NCI-H128 (cell line): ENCODE measurements around the gene NEU3.
"Not testable (repeated sequence)": the region's sequence is repeated elsewhere in the genome, so short reads cannot be mapped to it uniquely, and the experiment has no call there.

Experiments
- DNase-seq: peaks from one replicate; lab custom pipeline; 2025; ENCODE audit not compliant: unreplicated experiment; lab: John Stamatoyannopoulos, UW

The NEU3 gene

DNA sequence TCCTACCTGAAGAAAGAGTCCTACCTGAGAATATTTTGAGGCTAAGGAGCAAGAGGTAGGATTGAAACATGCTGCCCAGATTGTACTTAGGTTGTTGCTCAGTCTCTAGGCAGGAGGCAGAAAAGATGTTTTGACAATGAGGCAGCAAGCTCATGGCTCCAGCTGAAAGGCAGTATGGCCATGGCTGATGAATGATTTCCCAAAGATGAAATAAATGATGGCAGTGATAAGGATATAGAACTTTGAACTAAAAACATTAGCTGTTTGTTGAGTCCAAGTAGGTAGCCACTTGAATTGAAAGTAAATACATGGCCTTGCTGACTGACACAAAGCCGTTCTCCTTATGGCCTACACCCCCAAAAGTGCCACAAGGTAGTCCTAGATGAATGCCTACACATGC lies 6.8 kb upstream of the NEU3 start:
- DNase-seq: no peak

DNA sequence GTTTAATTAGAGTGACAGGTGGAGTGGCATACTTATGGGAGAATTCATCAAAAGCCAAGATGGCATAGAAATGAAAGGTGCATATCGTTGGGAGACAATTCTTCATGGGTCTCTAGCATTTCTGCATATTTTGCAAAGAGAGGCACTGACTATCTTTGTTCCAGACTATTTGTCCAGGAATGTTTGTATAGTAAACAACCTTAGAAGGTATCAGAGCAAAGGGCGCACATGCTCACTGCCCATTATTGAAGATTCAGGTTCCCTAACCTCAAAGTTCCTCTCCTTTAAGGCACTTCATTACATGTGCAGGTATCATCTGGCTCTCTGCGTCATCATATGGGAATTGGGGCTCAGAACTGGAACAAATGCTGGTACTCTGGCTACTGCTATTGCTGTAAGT lies 4.7 kb upstream of the NEU3 start:
- DNase-seq: no peak

DNA sequence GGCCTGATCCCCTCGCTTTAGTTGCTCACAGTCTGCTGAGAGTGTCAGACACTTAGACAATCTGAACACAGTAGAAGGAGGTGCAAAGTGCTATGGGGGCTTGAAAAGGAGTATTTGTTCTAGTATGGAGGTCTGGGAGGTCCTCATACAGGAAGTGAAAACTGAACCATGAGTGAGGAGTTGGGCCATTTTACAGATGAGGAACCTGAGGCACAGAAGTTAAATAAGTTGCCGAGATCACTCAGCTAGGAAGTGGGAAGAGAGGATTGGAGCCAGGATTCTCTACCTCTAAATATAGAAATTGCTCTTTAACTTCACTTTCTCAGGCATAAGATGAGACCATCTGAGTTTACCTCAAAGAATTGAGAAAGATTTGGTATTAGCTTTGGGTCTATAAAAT lies 4.0 kb upstream of the NEU3 start:
- no peak for DNase-seq

DNA sequence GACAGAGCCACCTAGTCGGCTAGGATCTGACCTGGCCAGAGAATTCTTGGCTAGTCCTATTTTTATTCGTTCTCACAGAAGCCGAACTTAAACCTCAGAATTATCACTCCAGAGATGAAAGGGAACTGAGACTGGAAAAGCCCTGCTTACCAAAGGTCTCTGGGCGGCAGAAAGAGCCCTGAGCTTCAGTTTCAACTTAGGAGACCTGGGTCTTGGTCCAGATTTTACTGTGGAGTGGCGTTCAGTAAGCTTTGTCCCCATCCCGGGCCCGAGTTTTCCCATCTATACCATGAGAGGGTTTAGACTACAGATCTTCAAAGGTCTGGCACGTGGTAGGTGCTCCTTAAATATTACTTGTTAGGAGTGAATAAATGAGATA lies 516 bp downstream of the NEU3 start:
- DNase-seq: no peak

DNA sequence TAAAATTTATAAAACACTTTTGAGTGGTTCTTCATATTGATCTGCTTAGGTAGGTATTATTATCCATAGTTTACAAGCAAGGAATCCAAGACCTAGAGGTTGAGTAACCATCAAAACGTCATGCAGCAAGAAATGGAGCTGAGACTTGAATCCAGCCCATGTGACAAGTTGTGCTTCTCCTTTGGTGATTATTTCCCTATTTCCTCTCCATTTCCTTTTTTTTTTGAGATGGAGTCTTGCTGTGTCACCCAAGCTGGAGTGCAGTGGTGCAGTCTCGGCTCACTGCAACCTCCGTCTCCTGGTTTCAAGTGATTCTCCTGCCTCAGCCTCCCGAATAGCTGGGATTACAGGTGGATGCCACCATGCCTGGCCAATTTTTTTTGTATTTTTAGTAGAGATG lies 1.4 kb downstream of the NEU3 start:
- not testable (repeated sequence) for DNase-seq

DNA sequence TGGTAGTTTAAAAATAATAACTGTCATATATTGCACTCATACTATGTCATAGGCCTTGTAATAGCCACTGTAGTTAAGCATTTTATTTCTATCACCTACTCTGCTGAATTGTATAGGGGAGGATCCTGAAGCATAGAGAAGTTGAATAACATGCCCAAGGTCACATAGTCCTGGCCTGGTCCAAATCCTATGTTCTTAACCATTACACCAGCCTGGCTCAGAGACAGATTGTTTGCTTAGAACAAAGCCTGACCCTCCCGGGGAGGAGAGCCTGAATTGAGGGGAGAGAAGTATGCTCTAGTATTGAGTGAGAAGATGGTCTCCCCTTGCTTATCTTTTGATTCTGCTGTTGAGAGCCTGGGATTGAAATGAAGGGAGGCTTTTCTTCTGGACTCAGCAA lies 2.2 kb downstream of the NEU3 start:
- no peak for DNase-seq

DNA sequence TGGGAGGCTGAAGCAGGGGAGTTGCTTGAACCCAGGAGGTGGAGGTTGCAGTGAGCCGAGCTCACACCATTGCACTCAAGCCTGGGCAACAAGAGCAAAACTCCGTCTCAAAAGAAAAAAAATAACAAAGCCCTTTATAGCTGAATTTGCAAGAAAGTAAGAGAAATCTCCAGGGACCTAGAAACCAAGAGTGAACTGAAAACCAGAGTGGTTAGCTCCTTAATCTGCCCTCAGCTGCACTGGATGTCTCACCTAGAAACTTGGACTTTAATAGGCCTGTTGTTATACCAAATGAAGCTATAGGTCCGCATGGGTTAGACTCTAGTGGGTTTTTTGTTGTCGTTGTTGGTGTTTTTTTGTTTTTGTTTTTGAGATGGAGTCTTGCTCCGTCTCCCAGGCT lies 4.1 kb downstream of the NEU3 start:
- no peak for DNase-seq

DNA sequence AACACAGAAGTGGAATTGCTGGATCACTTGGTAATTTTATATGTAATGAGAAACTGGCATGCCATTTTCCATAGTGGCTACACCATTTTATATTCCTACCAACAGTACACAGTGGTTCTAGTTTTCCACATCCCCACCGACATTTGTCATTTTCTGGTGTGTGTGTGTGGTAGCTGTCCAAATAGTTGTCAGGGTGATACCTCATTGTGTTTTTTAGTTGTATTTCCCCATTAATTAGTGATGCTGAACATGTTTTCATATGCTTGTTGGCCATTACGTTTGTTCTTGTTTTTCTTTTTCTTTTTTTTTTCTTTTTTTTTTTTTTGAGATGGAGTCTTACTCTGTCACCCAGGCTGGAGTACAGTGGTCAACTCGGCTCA lies 12.2 kb downstream of the NEU3 start:
- DNase-seq: no peak

DNA sequence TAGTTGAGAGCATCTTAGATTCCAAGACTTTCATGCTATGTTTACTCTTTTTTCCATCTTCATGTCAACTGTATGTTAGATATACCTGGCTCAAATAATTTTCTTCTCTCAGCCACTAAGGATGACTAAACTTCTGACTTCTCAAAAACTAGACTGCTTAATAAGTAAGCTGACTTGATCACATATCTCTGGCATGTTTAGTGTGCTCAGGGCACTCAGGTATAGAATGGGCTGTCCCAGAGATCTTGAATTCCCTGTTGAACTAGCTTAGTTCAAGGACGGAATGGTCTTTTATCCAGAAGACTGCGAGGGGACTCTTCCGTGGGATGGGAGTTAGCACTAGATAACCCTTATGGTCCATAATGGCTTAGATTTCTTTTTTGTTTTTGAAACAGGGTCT lies 13.0 kb downstream of the NEU3 start:
- no peak for DNase-seq

DNA sequence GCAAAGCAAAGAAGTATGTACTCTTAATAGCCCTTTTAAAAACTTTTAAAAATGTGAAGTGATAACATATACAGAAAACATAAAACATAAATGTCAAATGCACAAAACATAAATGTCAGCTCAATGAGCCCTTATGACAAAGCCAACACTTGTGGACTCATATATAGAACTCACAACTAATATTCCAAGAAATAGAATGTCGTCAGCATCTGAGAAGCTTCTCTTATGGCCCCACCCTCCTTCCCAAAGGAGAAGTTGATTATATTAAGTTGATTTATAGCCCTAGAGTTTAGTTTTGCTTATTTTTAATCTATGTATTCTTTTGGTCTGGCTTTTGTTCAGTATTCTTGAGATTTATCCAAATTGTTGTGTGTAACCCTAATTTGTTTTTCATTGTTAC lies 13.8 kb downstream of the NEU3 start:
- DNase-seq: no peak

DNA sequence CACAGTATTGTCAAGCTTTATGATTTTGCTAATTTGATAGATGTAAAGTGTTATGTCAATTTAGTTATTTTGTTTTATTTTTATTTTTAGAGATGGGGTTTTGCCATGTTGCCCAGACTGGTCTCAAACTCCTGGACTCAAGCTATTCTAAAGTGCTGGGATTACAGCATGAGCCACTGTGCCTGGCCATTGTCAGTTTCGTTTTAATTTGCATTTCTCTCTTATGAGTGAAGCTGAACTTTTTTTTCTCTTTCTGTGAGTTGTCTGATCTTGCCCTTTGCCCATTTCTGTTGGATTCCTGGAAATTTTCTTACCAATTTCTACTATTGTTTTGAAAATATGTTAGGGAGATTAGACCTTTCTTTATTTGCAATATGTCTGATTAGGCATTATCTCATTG lies 15.5 kb downstream of the NEU3 start:
- no peak for DNase-seq

DNA sequence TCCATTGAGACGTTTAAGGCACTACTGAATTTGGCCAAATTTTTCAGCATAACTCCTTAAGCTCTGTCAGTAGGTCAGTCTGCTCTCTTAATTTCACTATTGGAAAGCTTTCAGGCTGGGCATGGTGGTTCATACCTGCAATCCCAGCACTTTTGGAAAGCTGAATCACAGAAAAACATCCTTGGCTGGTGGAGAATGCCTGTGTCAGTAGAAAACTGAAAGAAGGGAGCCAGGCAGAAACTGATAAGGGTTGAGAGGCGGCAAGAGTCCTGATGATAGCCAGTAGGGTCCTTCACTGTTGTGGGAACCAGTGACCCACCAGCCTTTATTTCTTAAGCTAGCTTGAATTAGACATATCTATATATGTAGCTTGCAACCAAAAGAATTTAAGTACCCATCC lies 22.6 kb downstream of the NEU3 start:
- DNase-seq: no peak

DNA sequence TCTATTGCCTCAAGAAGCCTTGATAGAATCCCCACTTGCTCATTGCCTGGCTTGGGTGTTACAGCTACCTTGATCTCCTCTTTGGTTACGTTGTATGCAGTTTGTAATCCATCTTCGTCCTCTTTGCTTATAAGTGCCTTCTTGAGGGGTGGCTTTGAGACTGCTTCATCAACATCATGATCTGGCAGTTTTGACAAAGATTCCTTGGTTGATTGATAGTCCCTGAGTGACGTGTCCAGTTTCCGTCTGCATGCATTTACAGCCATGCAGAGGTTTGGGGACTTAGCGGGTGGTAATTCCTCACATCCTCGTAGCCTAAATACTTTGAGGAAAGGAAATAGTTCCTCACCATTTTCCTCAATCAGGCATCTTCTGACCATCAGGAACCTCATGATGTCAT lies 23.1 kb downstream of the NEU3 start:
- no peak for DNase-seq

DNA sequence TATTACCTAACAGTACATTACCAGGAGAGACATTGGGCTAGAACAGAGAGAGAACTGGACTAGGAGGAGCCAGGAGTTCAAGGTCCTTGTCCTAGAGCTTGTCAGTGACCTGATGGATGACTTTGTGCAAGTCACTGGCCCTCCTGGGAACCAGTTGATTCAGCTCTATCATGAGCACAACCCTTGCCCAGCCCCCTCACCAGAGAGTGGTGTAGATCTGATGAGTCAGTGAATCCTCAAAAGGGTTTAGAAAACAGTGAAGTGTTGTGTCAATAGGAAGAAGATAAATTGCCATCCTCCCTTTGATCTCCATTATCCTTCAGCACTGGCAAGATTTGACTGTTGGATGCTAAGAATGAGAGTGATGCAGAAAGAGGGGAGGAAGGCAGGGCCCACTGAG lies 24.3 kb downstream of the NEU3 start:
- no peak for DNase-seq

DNA sequence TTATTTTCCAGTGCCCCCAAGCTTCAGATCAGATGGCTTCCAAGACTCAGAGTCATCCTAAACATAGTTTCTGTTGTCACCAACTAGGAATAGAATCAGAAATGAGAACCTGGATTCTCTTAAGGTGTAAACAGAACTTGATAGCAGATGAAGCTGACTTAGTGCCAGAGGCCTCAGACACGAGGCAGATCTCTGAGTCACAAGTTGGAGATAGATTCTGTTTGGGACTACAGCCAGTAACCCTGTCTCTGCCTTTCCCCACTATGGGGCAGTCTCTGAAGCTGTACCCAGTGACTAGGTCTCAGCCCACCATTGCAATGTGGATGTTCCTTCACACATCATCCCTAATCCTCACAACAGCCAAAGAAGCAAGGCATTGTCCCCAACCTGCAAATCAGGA lies 25.4 kb downstream of the NEU3 start:
- no peak for DNase-seq

DNA sequence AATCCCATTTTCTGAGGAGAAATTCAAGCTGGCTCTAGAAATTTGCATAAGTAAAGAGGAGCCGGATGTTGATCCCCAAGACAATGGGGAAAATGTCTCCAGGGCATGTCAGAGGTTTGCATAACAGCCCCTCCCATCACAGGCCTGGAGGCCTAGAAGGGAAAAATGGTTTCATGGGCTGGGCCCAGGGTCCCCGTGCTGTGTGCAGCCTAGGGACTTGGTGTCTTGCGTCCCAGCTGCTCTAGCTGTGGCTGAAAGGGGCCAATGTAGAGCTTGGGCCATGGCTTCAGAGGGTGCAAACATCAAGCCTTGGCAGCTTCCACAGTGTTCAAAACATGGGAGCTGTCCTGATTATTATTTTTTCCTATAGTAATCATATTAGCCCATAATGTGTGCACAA lies 30.5 kb downstream of the NEU3 start:
- DNase-seq: not testable (repeated sequence)

DNA sequence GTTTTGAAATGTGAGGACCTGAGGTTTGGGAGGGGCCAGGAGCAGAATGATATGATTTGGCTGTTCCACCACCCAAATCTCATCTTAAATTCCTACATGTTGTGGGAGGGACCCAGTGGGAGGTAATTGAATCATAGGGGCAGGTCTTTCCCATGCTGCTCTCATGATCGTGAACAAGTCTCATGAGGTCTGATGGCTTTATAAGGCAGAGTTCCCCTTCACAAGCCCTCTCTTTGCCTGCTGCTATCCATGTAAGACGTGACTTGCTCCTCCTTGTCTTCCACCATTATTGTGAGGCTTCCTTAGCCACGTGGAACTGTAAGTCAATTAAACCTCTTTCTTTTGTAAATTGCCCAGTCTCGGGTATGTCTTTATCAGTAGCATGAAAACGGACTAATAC lies 31.6 kb downstream of the NEU3 start:
- DNase-seq: not testable (repeated sequence)

DNA sequence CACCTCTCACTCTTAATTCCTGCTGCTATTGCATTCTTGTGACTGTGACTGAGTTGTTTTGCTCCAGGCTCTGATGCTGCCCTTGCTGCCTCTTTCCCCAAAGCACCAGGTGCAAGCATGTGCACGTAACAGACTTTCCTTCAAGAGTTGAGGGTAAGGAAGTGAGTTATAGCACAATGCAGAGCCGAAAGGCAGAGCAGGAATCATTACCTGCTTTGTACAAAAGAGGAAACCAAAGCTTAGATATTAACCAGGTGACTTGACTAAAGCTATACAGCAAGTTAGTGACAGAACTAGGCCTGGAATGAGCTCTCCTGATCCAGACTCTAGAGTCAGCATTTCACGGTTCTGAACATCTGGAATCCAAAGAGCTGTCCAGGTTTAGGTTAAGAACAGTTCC lies 33.6 kb downstream of the NEU3 start:
- no peak for DNase-seq

DNA sequence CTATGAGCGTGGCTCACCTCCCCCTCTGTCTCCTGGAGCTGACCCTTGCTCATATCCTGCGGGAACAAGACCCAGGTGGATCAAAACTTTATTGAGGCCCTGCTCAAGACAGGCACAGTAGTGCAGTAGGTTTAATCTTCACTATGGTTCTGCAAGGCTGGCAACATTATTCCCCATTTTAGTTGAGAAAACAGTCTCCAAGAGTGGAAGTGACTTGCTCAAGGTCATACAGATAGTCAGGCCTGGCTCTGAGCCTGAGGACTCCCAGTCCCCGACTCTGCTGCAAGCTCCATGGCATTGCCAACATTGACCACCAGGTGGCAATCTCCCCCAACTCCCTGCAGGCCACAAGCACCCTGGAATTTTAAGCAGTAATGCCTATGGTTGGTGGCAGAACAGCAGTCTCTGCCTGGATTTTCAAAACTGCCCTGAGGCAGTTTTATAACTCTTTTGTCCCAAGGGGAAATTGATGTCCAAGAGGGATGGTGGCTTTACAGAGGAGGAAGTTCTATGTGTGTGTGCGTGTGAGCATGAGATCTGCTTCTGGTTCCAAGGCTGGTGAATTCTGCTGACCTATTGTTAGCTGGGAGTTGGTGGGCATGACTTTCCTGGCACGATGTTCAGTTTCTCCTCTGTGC lies 34.1 kb downstream of the NEU3 start:
- peak; percentile 56 for DNase-seq

DNA sequence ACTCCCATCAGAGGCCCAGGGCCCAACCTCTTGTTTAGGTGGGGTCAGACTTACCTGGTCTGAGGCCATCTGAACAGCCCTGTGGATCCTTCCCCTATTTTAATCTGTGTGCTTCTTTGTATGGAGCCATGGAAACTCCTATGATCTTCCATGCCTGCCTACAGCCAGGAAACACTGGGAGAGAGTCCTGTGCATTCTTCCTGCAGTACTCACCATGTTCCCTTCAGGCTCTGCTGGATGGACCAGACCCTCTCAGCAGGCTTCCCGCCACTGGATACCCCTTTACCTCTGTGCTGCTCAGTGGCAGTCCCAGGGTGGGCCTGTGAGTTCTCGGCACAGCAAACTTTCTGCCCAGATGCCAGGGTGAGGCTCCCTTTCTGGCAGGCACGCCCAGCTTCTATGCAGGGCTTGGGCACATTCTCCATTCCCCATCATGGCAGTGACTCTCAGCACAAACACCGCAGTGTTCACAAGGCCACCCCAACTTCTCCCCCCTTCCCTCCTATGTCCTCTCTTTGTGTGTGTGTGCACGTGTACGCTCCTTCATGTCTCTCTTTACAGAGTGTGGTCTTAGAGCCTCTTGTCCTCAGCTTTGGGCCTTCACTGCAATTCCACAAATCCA lies 34.8 kb downstream of the NEU3 start:
- DNase-seq: no peak

DNA sequence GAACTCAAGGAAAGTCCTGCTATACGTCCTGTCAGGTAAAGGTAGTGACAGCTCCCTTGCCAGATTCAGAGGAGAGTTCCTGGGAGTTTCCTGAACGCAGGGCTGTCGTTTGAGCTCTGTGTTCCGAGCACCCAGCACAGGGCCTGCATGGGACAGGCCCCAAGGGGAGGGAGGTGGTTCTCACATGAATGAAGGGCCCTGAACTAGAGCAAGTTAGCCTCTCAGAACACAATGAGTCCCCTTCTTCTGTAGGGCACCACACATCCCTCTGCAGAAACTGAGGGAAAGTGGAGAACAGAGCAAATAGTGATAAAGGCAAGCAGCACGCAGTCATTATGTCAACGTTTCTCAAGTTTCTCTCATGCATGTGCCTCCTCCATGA lies 35.3 kb downstream of the NEU3 start:
- DNase-seq: no peak

DNA sequence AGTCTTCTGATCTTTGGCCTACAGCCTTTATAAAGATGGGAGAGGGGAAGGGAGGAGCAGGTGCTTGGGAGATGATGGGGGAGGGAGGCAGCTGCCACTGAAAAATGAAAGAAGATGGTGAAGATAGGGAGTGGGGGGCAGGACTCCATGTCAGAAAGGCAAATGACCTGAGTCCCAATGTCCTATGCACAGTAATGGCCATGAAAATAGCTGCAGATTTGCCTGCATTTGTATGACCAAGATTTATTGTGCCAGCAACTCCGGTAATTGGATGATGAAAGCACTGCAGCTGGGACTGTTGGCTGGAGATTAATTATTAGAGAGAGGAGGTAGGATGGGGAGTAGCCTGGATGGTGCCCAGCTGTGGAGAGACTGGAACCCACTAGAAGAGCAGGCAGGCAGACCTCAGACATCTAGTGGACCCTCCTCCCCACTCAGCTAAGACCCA lies 36.1 kb downstream of the NEU3 start:
- no peak for DNase-seq

DNA sequence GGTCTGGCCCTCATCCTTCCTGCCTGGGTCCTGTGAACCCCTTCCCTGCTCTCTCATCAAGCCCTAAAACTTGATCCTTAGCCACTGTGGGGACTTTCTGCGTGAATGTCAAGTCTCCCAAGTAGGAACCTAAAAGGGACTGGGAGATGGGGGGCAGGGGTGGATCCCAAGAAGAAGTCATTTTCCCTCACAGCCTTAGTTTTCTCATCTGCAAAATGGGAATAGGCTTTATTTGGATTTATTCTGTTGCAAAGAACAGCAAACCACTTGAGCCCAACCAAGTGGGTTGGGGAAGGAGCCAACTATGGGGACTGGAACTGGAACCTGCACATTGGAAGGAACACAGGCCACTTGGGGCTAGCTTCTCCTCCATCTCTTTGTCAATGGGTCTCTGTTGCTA lies 36.8 kb downstream of the NEU3 start:
- DNase-seq: no peak
